Skin of body (tissue), 2 donors: ENCODE data around the gene PLA2G4E. TPM values are rescaled to one million over a fixed set of nuclear protein-coding genes. Genes with fewer than 3 reads are reported as not detected.

ENCODE experiments used
- DNase-seq: peaks from one replicate; lab custom pipeline; 2025; lab: John Stamatoyannopoulos, UW
- total RNA-seq: library from RNA; depleted of rRNA; stranded (reverse); fragments of >200 nt; gene quantifications from one replicate; pipeline ENCODE4 v1.2.3, GENCODE V29; 2014

The PLA2G4E gene
- total RNA-seq, 1 donor from 2014 or later = 33.8 TPM

- no peak for DNase-seq
These were observed 84.7 kb downstream of the PLA2G4E start for GRCh38 chr15:41936155-41936554.

GRCh38 chr15:41935566-41936020 lies 85.2 kb downstream of the PLA2G4E start:
- DNase-seq = no peak

- no peak for DNase-seq
These were observed 86.0 kb downstream of the PLA2G4E start for GRCh38 chr15:41934843-41935242.

- no peak for DNase-seq
These were observed 87.1 kb downstream of the PLA2G4E start for GRCh38 chr15:41933771-41934170.

GRCh38 chr15:41933326-41933725 lies 87.5 kb downstream of the PLA2G4E start:
- no peak for DNase-seq

- no peak for DNase-seq
These were observed 88.1 kb downstream of the PLA2G4E start for GRCh38 chr15:41932511-41933289.

- DNase-seq = no peak
These were observed 88.7 kb downstream of the PLA2G4E start for GRCh38 chr15:41932101-41932500.

Other genes starting within 250 kb of the PLA2G4E start
- gene MAPKBP1, start 246.6 kb downstream of the PLA2G4E start, total RNA-seq = 22.6 TPM
- 5.0 TPM for gene JMJD7, start 192.9 kb downstream of the PLA2G4E start, total RNA-seq
- gene PLA2G4B, start 182.2 kb downstream of the PLA2G4E start, total RNA-seq = 16.5 TPM
- 1.7 TPM for gene SPTBN5, start 127.0 kb downstream of the PLA2G4E start, total RNA-seq
- gene EHD4, start 48.5 kb downstream of the PLA2G4E start, total RNA-seq = 19.8 TPM
- 4.8 TPM for gene PLA2G4D, start 73.5 kb upstream of the PLA2G4E start, total RNA-seq
- gene PLA2G4F, start 135.6 kb upstream of the PLA2G4E start, total RNA-seq = 6.8 TPM
- 44.2 TPM for gene VPS39, start 187.3 kb upstream of the PLA2G4E start, total RNA-seq